ENCODE data around the gene TBC1D14. TPM values are rescaled to one million over a fixed set of nuclear protein-coding genes. Genes with fewer than 3 reads are reported as not detected.

TBC1D14 gene
- total and polyA plus RNA-seq, 10 of the 15 experiments (the other 5 are each of a cell fraction or from before 2014, with no cell fraction given) = 0.87 to 39.3 (median 30.1) TPM

DNA sequence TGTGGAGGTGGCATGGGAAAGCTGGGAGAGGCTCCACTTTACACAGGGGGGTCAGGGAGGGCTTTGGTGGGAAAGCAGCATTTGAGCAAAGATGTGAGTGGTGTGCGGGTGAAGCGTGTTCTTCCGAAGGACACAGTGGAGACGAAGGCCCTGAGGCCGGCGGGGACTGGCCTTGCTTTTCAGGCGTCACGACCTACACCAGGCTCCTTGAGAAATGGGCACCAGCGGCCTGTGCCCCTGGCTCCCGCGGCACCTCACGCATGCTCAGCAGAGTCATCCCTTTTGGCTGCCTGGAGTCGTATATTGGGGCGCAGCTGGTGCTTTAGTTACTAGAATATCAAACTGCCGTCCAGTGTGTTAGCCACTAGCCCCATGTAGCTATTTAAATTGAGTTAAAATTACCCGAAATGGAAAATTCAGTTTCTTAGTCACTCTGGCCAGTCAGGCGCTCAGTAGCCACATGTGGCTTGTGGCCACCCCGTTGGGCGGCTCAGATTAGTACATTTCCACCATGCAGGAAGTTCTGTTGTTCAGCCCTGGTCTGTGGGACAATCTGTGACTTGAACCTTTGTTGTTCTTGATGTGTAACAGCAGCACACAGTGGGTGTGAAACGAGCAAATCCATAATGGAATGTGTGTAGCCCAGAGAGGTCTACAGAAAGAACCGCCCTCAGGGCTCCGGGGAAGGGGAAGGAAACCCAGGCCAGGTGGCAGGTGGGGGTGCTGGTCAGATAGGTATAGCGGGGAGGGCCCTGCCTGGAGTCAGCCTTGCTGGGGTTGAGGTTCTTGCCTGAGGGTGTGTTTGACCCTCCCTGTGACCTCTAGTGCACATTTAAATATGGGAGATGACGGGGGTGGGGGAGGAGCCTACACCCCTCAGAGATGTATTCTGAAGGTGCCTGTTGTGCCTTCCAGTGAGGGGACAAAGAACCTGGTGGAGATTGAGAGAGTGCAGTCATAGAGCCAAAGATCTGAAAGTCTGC, 30.4 kb downstream of the TBC1D14 start (continued):
- TF ChIP-seq, protein P1, sequence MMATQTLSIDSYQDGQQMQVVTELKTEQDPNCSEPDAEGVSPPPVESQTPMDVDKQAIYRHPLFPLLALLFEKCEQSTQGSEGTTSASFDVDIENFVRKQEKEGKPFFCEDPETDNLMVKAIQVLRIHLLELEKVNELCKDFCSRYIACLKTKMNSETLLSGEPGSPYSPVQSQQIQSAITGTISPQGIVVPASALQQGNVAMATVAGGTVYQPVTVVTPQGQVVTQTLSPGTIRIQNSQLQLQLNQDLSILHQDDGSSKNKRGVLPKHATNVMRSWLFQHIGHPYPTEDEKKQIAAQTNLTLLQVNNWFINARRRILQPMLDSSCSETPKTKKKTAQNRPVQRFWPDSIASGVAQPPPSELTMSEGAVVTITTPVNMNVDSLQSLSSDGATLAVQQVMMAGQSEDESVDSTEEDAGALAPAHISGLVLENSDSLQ (IDR thresholded peaks at IDR 0.05) = no peak
- TF ChIP-seq EP300 (IDR thresholded peaks at IDR 0.05; ENCODE audit: borderline replicate concordance in 1 of 2, control insufficient read depth in 1 of 2, low read depth in 2 of 2, low read length in 2 of 2) (peak; percentile 35 to 74; a peak in 2 of 4 replicates), IKZF1 (conservative IDR thresholded peaks at IDR 0.05) (peak; percentile 54; the same call in 1 of the 2 replicates), RAD51 (IDR thresholded peaks at IDR 0.05) (no peak), JUNB (IDR thresholded peaks at IDR 0.05) (peak; percentile 13; the same call in 1 of the 2 replicates), TCF12 (IDR thresholded peaks at IDR 0.05; ENCODE audit: low read depth, low read length) (0 out of 2 replicates have a peak, but pooled peaks have one; percentile 4), IKZF2 (IDR thresholded peaks at IDR 0.05) (peak; percentile 43 to 50; a peak in 2 of 4 replicates), BHLHE40 (IDR thresholded peaks at IDR 0.05; ENCODE audit: borderline replicate concordance in 1 of 2, low read depth in 2 of 2, low read length in 1 of 2) (peak; percentile 50 to 72; a peak in 3 of 4 replicates), NR2C1 (IDR thresholded peaks at IDR 0.05) (no peak), MEF2A (IDR thresholded peaks at IDR 0.05; ENCODE audit: insufficient read depth, low read depth, low read length) (peak; percentile 78), SMAD1 (IDR thresholded peaks at IDR 0.05; ENCODE audit: low read depth, partially characterized antibody) (no peak), CBFB (IDR thresholded peaks at IDR 0.05; ENCODE audit: low read depth) (peak; percentile 61; the same call in 1 of the 2 replicates), MYB (IDR thresholded peaks at IDR 0.05; ENCODE audit: borderline replicate concordance, low read depth, low read length) (no peak), KLF5 (IDR thresholded peaks at IDR 0.05; ENCODE audit: partially characterized antibody) (no peak), EED (IDR thresholded peaks at IDR 0.05; ENCODE audit: low read depth) (peak; percentile 44; the same call in 1 of the 2 replicates)
- TF ChIP-seq, protein P2, sequence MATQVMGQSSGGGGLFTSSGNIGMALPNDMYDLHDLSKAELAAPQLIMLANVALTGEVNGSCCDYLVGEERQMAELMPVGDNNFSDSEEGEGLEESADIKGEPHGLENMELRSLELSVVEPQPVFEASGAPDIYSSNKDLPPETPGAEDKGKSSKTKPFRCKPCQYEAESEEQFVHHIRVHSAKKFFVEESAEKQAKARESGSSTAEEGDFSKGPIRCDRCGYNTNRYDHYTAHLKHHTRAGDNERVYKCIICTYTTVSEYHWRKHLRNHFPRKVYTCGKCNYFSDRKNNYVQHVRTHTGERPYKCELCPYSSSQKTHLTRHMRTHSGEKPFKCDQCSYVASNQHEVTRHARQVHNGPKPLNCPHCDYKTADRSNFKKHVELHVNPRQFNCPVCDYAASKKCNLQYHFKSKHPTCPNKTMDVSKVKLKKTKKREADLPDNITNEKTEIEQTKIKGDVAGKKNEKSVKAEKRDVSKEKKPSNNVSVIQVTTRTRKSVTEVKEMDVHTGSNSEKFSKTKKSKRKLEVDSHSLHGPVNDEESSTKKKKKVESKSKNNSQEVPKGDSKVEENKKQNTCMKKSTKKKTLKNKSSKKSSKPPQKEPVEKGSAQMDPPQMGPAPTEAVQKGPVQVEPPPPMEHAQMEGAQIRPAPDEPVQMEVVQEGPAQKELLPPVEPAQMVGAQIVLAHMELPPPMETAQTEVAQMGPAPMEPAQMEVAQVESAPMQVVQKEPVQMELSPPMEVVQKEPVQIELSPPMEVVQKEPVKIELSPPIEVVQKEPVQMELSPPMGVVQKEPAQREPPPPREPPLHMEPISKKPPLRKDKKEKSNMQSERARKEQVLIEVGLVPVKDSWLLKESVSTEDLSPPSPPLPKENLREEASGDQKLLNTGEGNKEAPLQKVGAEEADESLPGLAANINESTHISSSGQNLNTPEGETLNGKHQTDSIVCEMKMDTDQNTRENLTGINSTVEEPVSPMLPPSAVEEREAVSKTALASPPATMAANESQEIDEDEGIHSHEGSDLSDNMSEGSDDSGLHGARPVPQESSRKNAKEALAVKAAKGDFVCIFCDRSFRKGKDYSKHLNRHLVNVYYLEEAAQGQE (IDR thresholded peaks at IDR 0.05; ENCODE audit: low read depth, low read length) = no peak
- TF ChIP-seq, protein P3, sequence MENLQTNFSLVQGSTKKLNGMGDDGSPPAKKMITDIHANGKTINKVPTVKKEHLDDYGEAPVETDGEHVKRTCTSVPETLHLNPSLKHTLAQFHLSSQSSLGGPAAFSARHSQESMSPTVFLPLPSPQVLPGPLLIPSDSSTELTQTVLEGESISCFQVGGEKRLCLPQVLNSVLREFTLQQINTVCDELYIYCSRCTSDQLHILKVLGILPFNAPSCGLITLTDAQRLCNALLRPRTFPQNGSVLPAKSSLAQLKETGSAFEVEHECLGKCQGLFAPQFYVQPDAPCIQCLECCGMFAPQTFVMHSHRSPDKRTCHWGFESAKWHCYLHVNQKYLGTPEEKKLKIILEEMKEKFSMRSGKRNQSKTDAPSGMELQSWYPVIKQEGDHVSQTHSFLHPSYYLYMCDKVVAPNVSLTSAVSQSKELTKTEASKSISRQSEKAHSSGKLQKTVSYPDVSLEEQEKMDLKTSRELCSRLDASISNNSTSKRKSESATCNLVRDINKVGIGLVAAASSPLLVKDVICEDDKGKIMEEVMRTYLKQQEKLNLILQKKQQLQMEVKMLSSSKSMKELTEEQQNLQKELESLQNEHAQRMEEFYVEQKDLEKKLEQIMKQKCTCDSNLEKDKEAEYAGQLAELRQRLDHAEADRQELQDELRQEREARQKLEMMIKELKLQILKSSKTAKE (IDR thresholded peaks at IDR 0.05; ENCODE audit: low read depth, poor library complexity, severe bottlenecking) = no peak
- TF ChIP-seq, protein P4, sequence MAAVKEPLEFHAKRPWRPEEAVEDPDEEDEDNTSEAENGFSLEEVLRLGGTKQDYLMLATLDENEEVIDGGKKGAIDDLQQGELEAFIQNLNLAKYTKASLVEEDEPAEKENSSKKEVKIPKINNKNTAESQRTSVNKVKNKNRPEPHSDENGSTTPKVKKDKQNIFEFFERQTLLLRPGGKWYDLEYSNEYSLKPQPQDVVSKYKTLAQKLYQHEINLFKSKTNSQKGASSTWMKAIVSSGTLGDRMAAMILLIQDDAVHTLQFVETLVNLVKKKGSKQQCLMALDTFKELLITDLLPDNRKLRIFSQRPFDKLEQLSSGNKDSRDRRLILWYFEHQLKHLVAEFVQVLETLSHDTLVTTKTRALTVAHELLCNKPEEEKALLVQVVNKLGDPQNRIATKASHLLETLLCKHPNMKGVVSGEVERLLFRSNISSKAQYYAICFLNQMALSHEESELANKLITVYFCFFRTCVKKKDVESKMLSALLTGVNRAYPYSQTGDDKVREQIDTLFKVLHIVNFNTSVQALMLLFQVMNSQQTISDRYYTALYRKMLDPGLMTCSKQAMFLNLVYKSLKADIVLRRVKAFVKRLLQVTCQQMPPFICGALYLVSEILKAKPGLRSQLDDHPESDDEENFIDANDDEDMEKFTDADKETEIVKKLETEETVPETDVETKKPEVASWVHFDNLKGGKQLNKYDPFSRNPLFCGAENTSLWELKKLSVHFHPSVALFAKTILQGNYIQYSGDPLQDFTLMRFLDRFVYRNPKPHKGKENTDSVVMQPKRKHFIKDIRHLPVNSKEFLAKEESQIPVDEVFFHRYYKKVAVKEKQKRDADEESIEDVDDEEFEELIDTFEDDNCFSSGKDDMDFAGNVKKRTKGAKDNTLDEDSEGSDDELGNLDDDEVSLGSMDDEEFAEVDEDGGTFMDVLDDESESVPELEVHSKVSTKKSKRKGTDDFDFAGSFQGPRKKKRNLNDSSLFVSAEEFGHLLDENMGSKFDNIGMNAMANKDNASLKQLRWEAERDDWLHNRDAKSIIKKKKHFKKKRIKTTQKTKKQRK (IDR thresholded peaks at IDR 0.05; ENCODE audit: low read depth, low read length) = no peak
